ENCODE measurements around the gene COG5. TPM values are rescaled to one million over a fixed set of nuclear protein-coding genes. Genes with fewer than 3 reads are reported as not detected.
A peak's percentile ranks its signal among the peaks of the same experiment; 100 is the strongest.

Gene COG5
- total RNA-seq, 1 donor, result 53.8 TPM

DNA sequence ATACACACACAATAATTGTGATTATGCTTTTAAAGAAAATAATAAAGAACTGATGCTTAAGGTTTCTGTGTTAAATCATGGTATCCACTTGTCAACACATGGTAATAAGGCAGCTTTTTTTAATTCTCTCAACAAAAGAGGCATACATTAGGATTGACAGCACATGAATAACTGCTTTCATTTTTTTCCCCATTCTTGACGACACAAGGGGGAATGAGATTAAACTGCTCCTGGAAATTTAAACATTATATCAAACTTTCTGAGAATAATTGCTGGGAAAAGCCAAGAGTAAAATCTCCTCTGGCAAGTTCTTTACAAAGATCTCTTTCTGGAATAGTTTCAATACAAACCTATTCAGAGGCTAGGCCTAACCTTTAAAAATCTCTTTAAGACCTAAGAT lies 192.9 kb downstream of the COG5 start:
- no peak overlapping the region for H3K4me3 ChIP-seq (ENCODE audit: low read depth, low read length)
- no peak for DNase-seq (ENCODE audit: low read depth)
- TF ChIP-seq, protein P1, sequence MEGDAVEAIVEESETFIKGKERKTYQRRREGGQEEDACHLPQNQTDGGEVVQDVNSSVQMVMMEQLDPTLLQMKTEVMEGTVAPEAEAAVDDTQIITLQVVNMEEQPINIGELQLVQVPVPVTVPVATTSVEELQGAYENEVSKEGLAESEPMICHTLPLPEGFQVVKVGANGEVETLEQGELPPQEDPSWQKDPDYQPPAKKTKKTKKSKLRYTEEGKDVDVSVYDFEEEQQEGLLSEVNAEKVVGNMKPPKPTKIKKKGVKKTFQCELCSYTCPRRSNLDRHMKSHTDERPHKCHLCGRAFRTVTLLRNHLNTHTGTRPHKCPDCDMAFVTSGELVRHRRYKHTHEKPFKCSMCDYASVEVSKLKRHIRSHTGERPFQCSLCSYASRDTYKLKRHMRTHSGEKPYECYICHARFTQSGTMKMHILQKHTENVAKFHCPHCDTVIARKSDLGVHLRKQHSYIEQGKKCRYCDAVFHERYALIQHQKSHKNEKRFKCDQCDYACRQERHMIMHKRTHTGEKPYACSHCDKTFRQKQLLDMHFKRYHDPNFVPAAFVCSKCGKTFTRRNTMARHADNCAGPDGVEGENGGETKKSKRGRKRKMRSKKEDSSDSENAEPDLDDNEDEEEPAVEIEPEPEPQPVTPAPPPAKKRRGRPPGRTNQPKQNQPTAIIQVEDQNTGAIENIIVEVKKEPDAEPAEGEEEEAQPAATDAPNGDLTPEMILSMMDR (IDR thresholded peaks at IDR 0.05; ENCODE audit: insufficient read depth, low read length), result no peak

DNA sequence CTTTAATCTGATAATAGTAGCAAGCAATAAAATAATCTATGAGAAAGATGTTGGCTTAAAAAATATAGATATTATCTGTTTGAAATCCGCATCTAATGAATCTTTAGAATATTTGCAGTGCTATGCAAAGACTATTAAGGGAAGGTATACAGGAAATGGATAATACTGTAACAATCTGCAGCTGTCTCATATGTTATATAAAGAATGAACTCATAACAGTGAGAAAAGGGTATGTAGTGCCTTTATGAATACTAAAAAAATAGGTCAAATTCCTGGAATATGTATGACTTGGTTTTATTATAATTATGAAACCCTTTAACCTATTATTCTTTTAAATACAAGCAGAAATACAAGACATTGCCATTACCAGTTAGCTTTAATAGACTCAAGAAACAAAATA lies 198.9 kb downstream of the COG5 start:
- TF ChIP-seq, protein P1 (IDR thresholded peaks at IDR 0.05; ENCODE audit: insufficient read depth, low read length), result no peak
- H3K4me3 ChIP-seq (ENCODE audit: low read depth, low read length), result no peak overlapping the region
- DNase-seq (ENCODE audit: low read depth), result no peak

DNA sequence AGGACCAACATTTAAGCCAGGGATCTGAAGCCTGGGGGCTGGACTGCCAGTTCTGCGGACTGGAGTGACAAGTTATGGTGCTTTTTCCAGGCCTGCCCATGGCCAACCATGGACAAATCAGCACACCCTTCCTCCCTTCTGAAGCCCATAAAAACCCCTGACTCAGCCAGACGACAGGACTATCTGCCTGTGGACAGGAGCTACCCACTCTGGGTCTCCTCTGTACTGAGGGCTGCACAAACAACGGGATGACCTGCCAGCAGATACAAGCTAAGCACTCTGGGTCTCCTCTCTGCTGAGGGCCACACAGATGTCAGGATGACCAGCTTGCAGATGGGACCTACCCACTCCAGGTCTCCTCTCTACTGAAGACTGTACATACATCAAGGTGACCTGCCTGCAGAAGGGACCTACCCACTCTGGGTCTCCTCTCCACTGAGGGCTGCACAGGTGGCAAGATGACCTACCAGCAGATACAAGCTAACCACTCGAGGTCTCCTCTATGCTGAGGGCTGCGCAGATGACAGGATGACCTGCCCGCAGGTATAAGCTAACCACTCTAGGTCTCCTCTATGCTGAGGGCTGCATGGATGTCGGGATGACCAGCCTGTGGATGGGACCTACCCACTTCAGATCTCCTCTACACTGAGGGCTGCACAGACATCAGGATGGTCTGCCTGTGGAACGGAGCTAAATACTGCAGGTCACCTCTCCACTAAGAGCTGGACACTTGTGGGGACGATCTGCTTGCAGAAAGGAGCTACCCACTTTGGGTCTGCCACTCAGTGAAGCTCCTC lies 204.0 kb downstream of the COG5 start:
- TF ChIP-seq, protein P1 (IDR thresholded peaks at IDR 0.05; ENCODE audit: insufficient read depth, low read length), result no peak
- DNase-seq (ENCODE audit: low read depth), result no peak
- H3K4me3 ChIP-seq (ENCODE audit: low read depth, low read length), result no peak overlapping the region

GRCh38 chr7:107355616-107356015 lies 208.1 kb downstream of the COG5 start:
- H3K4me3 ChIP-seq (ENCODE audit: low read depth, low read length), result no peak overlapping the region
- TF ChIP-seq, protein P1 (IDR thresholded peaks at IDR 0.05; ENCODE audit: insufficient read depth, low read length), result no peak
- peak; percentile 16 for DNase-seq (ENCODE audit: low read depth)

DNA sequence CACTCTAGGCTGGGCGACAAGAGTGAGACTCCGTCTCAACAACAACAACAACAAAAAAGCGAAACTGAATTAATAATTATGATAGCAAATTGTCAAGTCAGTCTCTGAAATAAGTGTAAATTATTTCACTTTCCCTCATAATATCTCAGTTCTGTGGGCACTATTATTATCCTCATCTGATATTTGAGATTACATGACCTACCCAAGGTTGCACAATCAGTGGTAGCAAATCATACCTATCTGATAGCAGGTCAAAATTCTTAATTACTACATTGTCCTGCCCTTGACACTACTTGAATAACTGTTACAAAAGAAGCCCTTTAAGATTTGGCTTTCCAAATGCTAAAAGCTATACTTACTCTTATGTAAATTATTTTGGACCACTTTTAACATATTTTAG lies 209.1 kb downstream of the COG5 start:
- TF ChIP-seq, protein P1 (IDR thresholded peaks at IDR 0.05; ENCODE audit: insufficient read depth, low read length), result no peak
- no peak for DNase-seq (ENCODE audit: low read depth)
- no peak overlapping the region for H3K4me3 ChIP-seq (ENCODE audit: low read depth, low read length)

DNA sequence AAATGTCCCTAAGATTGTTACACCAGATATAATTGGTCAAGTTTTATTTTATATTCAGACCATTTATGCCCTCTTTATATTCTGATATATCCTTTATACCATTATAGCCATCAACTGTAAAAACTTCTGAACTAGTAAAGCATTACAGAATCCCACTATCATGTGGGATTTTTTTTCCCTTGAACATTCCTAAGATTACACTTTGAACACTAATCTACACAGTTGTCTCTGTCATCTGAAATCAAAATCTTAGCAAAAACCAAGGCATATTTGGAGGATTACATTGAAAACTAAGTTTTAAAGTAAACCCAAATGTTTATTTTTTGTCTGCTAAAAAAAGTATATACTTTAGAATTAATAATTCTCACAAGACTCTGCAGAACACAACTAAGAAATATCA lies 210.0 kb downstream of the COG5 start:
- no peak overlapping the region for H3K4me3 ChIP-seq (ENCODE audit: low read depth, low read length)
- TF ChIP-seq, protein P1 (IDR thresholded peaks at IDR 0.05; ENCODE audit: insufficient read depth, low read length), result no peak
- no peak for DNase-seq (ENCODE audit: low read depth)

GRCh38 chr7:107345898-107346297 lies 217.8 kb downstream of the COG5 start:
- DNase-seq (ENCODE audit: low read depth), result no peak
- H3K4me3 ChIP-seq (ENCODE audit: low read depth, low read length), result no peak overlapping the region
- TF ChIP-seq, protein P1 (IDR thresholded peaks at IDR 0.05; ENCODE audit: insufficient read depth, low read length), result no peak
